ENCODE measurements around the gene SAMMSON.

The SAMMSON gene

DNA sequence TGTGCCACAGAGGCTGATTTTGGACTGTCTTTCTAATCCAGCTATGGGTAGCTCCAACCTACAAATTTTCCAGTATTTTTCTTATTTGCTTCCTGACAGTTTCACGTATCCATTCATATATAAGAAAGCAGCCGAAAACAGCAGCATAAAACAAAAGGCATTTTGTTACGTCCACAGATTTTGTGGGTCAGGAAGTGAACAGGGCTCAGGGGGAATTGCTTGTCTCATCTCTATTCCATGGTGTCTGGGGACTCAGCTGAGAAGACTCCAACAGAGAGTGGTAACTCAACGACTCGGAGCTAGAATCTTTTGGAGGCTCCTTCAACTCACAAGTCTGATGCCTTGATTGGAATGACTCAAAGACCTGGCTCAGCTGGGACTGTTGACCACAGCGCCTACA lies 11.7 kb upstream of the SAMMSON start:
- H3K4me3 ChIP-seq (ENCODE audit: low read length) = no peak overlapping the region
- H3K27me3 ChIP-seq (ENCODE audit: control insufficient read depth, insufficient read depth, low read length) = no peaks in the 10 kb centered on the region
- no peaks in the 10 kb centered on the region for H3K36me3 ChIP-seq (ENCODE audit: control insufficient read depth, insufficient read depth, low read length)
- H3K4me1 ChIP-seq (ENCODE audit: control insufficient read depth, insufficient read depth, low read length) = no peaks in the 10 kb centered on the region
- H3K9me3 ChIP-seq (ENCODE audit: control insufficient read depth, low read length) = no peaks in the 10 kb centered on the region
- no peak overlapping the region for H3K9ac ChIP-seq (ENCODE audit: low read length)

DNA sequence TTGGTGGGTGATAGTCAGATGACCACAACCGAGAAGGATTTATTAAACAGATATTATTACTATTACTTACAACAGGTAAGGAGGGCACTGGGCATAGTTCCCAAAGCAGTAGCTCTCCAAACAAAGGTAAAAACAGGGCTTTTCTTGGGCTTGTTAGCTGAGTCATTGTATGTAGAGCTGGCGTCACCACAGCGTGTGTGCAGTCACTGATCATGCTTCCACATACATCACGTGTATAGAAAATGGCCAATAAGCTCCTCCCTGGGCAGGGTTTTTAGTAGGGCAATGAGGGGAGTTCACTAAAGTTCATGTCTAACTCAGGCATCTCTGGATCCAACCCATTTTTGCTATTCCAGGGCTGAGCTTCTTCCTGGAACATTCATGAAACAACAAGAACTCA lies 5.8 kb upstream of the SAMMSON start:
- H3K9me3 ChIP-seq (ENCODE audit: control insufficient read depth, low read length) = no peaks in the 10 kb centered on the region
- no peaks in the 10 kb centered on the region for H3K4me1 ChIP-seq (ENCODE audit: control insufficient read depth, insufficient read depth, low read length)
- H3K9ac ChIP-seq (ENCODE audit: low read length) = no peak overlapping the region
- no peaks in the 10 kb centered on the region for H3K27me3 ChIP-seq (ENCODE audit: control insufficient read depth, insufficient read depth, low read length)
- H3K36me3 ChIP-seq (ENCODE audit: control insufficient read depth, insufficient read depth, low read length) = no peaks in the 10 kb centered on the region
- no peak overlapping the region for H3K4me3 ChIP-seq (ENCODE audit: low read length)

DNA sequence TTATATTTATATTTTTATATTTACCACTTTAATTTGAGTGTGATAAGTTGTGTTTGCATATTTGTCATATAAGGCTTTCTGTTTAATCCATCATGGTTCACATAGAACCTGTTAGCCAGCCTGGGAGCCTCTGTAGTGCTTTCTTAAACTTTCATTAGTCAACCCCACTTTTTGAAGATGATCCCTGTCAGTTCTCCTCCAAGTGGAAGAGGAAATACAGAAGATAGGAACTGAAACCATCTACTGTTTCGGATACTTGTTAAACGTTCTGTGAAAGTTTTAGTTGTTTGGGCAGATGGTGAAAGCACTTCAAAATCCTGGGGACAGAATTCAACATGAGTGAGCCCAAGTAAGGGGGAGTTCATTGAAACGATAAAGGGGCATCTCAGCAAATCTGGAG lies 4.6 kb upstream of the SAMMSON start:
- H3K36me3 ChIP-seq (ENCODE audit: control insufficient read depth, insufficient read depth, low read length) = no peaks in the 10 kb centered on the region
- H3K4me3 ChIP-seq (ENCODE audit: low read length) = no peak overlapping the region
- H3K9ac ChIP-seq (ENCODE audit: low read length) = no peak overlapping the region
- H3K27me3 ChIP-seq (ENCODE audit: control insufficient read depth, insufficient read depth, low read length) = no peaks in the 10 kb centered on the region
- H3K9me3 ChIP-seq (ENCODE audit: control insufficient read depth, low read length) = no peaks in the 10 kb centered on the region
- H3K4me1 ChIP-seq (ENCODE audit: control insufficient read depth, insufficient read depth, low read length) = no peaks in the 10 kb centered on the region

DNA sequence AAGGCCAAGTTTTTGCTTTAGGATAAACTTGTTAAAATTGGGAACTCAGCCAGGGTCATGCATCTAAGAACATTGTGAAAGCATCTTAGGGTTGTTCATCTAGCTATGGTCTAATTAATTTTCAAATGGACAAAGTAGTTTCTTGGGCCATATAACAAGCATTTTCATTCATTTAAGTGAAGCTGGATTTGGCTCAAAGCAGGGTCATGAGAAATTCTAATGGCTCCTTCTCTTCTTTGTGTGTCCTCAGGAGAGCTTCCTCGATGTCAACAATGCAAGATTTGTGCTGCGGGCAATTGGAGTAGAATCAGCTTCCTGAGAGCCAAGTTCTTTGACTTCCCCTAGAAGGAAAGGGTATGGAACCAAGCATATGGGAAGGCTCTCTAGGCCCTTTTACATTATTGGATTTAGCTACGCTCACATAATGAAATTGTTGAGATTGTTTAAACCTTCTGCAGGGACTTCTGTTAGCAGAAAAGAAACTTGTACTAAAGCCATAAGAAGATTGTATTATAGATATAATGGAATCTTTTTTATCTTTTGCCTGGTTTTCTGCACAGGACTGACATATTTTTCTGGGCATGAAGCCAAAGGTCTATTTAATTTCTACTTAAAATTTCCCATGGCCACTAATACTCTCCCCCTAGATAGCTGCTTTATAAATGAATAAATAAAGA lies 1.8 kb upstream of the SAMMSON start:
- H3K9ac ChIP-seq (ENCODE audit: low read length) = no peak overlapping the region
- no peaks in the 10 kb centered on the region for H3K4me1 ChIP-seq (ENCODE audit: control insufficient read depth, insufficient read depth, low read length)
- no peaks in the 10 kb centered on the region for H3K9me3 ChIP-seq (ENCODE audit: control insufficient read depth, low read length)
- H3K27me3 ChIP-seq (ENCODE audit: control insufficient read depth, insufficient read depth, low read length) = no peaks in the 10 kb centered on the region
- H3K4me3 ChIP-seq (ENCODE audit: low read length) = no peak overlapping the region
- H3K36me3 ChIP-seq (ENCODE audit: control insufficient read depth, insufficient read depth, low read length) = no peaks in the 10 kb centered on the region

DNA sequence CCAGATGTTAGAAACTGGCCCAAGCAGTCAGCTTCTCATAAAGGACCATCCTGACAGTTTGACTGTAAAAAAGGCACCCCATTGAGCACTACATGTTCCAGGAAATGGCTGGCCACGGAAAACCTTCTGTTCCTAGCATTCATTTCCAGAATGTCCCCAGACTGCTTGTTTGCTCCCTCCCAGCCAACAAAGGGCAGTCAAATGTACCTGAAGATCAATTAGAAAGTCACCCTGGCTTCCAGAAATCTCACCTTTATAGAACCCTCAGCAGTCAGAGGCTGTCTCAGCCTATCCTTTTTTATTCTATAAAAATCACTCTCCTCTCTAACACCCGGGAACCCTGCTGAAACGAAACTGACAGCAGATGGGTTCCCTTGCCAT lies 784 bp upstream of the SAMMSON start:
- H3K27me3 ChIP-seq (ENCODE audit: control insufficient read depth, insufficient read depth, low read length) = no peaks in the 10 kb centered on the region
- no peaks in the 10 kb centered on the region for H3K4me1 ChIP-seq (ENCODE audit: control insufficient read depth, insufficient read depth, low read length)
- H3K4me3 ChIP-seq (ENCODE audit: low read length) = no peak overlapping the region
- no peaks in the 10 kb centered on the region for H3K36me3 ChIP-seq (ENCODE audit: control insufficient read depth, insufficient read depth, low read length)
- H3K9ac ChIP-seq (ENCODE audit: low read length) = no peak overlapping the region
- no peaks in the 10 kb centered on the region for H3K9me3 ChIP-seq (ENCODE audit: control insufficient read depth, low read length)

DNA sequence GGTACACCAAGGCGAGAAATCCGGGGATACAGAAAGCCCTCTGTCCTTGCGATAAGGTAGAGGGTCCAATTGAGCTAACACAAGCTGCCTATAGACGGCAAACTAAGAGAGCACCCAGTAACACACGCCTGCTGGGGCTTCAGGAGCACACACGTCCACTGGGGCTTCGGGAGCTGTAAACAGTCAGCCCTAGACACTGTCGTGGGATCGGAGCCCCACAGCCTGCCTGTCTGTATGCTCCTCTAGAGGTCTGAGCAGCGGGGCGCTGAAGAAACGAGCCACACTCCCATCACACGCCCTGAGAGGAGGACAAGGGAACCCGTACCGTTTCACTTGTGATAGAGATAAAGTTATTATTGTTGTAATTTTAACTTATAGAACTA lies 486 bp downstream of the SAMMSON start:
- H3K4me3 ChIP-seq (ENCODE audit: low read length) = no peak overlapping the region
- no peak overlapping the region for H3K9ac ChIP-seq (ENCODE audit: low read length)

DNA sequence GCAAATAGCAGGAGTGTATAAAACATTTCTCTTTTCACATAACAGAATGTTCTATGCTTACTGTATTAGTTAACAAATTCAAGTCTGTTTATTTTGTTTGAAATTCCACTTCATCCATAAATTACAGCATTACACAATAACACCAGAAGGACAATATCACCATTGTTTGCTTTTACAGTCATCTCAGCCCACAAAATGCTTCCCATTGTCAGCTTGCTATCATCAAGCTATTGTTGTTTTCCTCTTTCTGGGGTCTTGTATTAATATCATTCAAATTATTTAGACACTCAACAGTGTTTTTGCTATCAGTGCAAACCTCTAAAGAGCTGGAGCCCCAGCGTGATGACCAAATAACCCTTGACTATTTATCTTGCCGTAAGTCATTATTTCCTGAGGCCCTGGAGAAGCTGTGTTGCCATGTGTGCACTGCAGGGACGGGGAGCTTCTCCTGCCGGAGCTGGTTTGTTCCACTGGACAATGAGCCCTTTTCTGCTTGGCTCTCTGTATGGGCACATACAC lies 1.1 kb downstream of the SAMMSON start:
- Histone ChIP-seq H3K9ac (ENCODE audit: low read length) (no peak overlapping the region), H3K27me3 (ENCODE audit: control insufficient read depth, insufficient read depth, low read length) (no peaks in the 10 kb centered on the region), H3K9me3 (ENCODE audit: control insufficient read depth, low read length) (no peaks in the 10 kb centered on the region), H3K4me1 (ENCODE audit: control insufficient read depth, insufficient read depth, low read length) (no peaks in the 10 kb centered on the region), H3K36me3 (ENCODE audit: control insufficient read depth, insufficient read depth, low read length) (no peaks in the 10 kb centered on the region), H3K4me3 (ENCODE audit: low read length) (no peak overlapping the region)

More for the DNA sequence above, 486 bp downstream of the SAMMSON start:
- Histone ChIP-seq H3K9me3 (ENCODE audit: control insufficient read depth, low read length) (no peaks in the 10 kb centered on the region), H3K4me1 (ENCODE audit: control insufficient read depth, insufficient read depth, low read length) (no peaks in the 10 kb centered on the region), H3K36me3 (ENCODE audit: control insufficient read depth, insufficient read depth, low read length) (no peaks in the 10 kb centered on the region), H3K27me3 (ENCODE audit: control insufficient read depth, insufficient read depth, low read length) (no peaks in the 10 kb centered on the region)

DNA sequence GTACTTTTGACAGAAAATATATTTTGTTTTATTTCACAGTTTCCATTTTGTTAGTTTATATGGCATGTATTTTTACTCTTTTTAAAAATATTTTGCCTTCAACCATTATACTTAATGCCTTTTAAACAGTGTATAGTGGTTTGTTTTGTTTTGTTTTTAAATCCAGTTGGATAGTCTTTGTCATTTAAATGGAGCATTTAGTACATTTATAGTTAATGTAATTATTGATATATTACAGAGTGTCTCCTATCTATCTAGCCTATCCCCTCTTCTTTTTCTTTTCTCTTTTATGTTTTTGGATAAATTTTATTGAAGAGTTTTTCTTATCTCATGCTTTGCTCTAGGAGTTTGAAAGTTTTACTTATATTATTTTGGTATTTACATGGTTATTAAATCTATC lies 3.6 kb downstream of the SAMMSON start:
- Histone ChIP-seq H3K9me3 (ENCODE audit: control insufficient read depth, low read length) (no peaks in the 10 kb centered on the region), H3K27me3 (ENCODE audit: control insufficient read depth, insufficient read depth, low read length) (no peaks in the 10 kb centered on the region), H3K9ac (ENCODE audit: low read length) (no peak overlapping the region), H3K4me1 (ENCODE audit: control insufficient read depth, insufficient read depth, low read length) (no peaks in the 10 kb centered on the region), H3K36me3 (ENCODE audit: control insufficient read depth, insufficient read depth, low read length) (no peaks in the 10 kb centered on the region), H3K4me3 (ENCODE audit: low read length) (no peak overlapping the region)

DNA sequence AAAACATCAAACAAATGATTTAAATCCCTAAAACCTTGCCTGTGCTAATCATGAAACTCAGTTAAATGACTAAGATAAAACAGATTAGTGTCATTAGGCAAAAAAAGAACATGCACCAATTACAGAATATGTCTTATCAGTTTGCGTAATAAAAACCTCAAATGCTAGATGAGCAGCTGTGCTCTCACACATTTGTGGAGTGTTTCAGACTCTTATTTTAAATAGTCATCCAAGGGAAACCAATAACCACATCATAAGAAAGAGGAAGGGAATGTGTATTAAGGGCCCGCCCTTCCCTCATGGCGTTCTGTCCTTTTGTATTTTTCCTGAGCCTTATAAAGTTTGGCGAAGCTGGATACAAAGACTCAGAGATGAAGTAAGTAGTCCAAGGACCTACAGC lies 6.6 kb downstream of the SAMMSON start:
- H3K9me3 ChIP-seq (ENCODE audit: control insufficient read depth, low read length) = no peaks in the 10 kb centered on the region
- no peaks in the 10 kb centered on the region for H3K27me3 ChIP-seq (ENCODE audit: control insufficient read depth, insufficient read depth, low read length)

DNA sequence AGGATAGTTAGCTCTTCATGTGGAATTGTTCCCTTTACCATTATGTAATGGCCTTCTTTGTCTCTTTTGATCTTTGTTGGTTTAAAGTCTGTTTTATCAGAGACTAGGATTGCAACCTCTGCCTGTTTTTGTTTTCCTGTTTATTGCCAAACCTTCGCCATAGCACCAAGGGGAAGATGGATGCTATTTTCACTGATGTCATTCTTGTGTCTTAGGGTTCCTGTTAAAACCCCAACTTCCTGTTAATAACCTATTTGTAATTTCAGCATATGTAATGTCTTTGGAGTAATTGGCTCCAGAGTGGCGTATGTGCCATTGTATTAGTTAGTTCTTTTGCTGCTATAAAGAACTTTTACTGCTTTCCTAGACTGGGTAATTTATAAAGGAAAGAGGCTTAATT lies 10.8 kb downstream of the SAMMSON start:
- no peak overlapping the region for H3K9ac ChIP-seq (ENCODE audit: low read length)
- no peaks in the 10 kb centered on the region for H3K27me3 ChIP-seq (ENCODE audit: control insufficient read depth, insufficient read depth, low read length)
- no peaks in the 10 kb centered on the region for H3K4me1 ChIP-seq (ENCODE audit: control insufficient read depth, insufficient read depth, low read length)

More for the DNA sequence above, 6.6 kb downstream of the SAMMSON start:
- Histone ChIP-seq H3K9ac (ENCODE audit: low read length) (no peak overlapping the region), H3K4me3 (ENCODE audit: low read length) (no peak overlapping the region), H3K36me3 (ENCODE audit: control insufficient read depth, insufficient read depth, low read length) (no peaks in the 10 kb centered on the region), H3K4me1 (ENCODE audit: control insufficient read depth, insufficient read depth, low read length) (no peaks in the 10 kb centered on the region)

DNA sequence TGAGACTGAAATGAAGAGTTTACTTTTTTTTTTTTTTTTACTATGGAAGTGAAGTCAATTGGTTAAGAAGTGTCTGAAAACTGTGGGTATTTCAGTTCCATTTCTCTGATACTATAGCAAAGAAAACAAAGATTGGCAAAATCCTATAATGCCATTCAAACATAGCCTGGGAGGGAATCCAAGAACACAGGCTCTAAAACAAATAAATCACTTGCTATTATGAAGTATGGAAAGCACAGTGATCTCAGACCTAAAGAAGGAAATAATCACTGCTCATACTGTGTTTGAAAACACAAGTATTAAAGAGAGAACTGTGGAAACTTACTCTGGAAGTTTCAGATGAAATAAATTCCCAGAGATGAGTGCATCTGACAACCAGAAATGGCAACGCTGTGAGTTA lies 12.0 kb downstream of the SAMMSON start:
- Histone ChIP-seq H3K36me3 (ENCODE audit: control insufficient read depth, insufficient read depth, low read length) (no peaks in the 10 kb centered on the region), H3K4me3 (ENCODE audit: low read length) (no peak overlapping the region), H3K9ac (ENCODE audit: low read length) (no peak overlapping the region), H3K4me1 (ENCODE audit: control insufficient read depth, insufficient read depth, low read length) (no peaks in the 10 kb centered on the region), H3K9me3 (ENCODE audit: control insufficient read depth, low read length) (no peaks in the 10 kb centered on the region), H3K27me3 (ENCODE audit: control insufficient read depth, insufficient read depth, low read length) (no peaks in the 10 kb centered on the region)

More for the DNA sequence above, 10.8 kb downstream of the SAMMSON start:
- Histone ChIP-seq H3K36me3 (ENCODE audit: control insufficient read depth, insufficient read depth, low read length) (no peaks in the 10 kb centered on the region), H3K9me3 (ENCODE audit: control insufficient read depth, low read length) (no peaks in the 10 kb centered on the region), H3K4me3 (ENCODE audit: low read length) (no peak overlapping the region)

DNA sequence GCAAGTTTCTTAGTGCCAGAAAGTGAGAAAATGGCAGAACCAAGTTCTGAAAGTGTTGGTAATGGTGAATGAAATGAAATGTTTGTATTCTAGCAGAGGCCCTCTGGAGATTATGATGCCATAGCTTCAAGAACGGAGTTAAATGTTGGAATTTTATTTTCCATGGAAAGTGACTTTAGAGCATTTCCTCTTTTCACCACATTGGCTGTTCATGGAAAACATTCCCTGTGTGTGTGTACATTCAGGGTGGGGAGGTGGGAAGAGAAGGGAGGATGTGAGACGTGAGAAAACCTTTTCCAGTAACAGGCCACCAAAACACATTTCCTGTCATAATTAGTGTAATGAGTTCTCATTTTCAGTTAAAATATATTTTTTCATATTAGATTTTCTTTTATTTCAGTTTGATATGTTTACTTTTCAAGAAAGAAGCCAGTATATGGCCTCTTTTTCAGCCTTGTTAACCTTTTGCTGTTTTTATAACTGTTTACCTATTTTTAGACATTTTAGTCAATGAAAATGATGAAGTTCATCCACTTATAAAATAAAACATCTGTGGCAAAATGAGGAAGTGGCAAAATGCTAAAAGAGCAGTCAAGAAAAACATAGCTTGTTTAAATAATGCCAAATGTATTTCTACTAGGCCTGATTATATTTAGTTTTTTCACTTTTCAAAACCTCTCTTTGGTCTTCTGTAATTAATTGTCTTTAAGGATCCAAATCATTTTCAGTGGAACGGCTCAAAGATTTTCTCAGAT lies 21.6 kb downstream of the SAMMSON start:
- no peaks in the 10 kb centered on the region for H3K27me3 ChIP-seq (ENCODE audit: control insufficient read depth, insufficient read depth, low read length)
- H3K4me3 ChIP-seq (ENCODE audit: low read length) = no peak overlapping the region
- no peaks in the 10 kb centered on the region for H3K36me3 ChIP-seq (ENCODE audit: control insufficient read depth, insufficient read depth, low read length)
- no peak overlapping the region for H3K9ac ChIP-seq (ENCODE audit: low read length)
- H3K9me3 ChIP-seq (ENCODE audit: control insufficient read depth, low read length) = no peaks in the 10 kb centered on the region
- no peaks in the 10 kb centered on the region for H3K4me1 ChIP-seq (ENCODE audit: control insufficient read depth, insufficient read depth, low read length)

All from mucosa of stomach (tissue), 1 donor.